ENCODE results near the gene NPHP3.

Gene NPHP3

DNA sequence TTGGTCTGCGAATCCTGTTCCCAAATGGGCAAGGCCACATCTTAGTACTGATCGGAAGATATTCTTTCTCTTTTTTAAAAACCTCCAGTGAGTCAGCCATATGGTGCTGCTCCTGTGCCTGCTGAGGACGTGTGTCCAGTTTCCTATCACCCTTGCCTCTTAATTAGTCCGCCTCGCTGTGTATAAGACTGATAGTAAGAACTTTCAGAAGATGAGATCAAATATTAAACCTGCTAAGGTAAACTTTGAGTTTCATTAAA lies 61.5 kb downstream of the NPHP3 start:
- no peak; the same call in 1 of the 3 replicates for ATAC-seq
- TF ChIP-seq, protein P1, sequence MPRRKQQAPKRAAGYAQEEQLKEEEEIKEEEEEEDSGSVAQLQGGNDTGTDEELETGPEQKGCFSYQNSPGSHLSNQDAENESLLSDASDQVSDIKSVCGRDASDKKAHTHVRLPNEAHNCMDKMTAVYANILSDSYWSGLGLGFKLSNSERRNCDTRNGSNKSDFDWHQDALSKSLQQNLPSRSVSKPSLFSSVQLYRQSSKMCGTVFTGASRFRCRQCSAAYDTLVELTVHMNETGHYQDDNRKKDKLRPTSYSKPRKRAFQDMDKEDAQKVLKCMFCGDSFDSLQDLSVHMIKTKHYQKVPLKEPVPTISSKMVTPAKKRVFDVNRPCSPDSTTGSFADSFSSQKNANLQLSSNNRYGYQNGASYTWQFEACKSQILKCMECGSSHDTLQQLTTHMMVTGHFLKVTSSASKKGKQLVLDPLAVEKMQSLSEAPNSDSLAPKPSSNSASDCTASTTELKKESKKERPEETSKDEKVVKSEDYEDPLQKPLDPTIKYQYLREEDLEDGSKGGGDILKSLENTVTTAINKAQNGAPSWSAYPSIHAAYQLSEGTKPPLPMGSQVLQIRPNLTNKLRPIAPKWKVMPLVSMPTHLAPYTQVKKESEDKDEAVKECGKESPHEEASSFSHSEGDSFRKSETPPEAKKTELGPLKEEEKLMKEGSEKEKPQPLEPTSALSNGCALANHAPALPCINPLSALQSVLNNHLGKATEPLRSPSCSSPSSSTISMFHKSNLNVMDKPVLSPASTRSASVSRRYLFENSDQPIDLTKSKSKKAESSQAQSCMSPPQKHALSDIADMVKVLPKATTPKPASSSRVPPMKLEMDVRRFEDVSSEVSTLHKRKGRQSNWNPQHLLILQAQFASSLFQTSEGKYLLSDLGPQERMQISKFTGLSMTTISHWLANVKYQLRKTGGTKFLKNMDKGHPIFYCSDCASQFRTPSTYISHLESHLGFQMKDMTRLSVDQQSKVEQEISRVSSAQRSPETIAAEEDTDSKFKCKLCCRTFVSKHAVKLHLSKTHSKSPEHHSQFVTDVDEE (CRISPR knock-in tag; IDR thresholded peaks at IDR 0.05) = no peak
- TF ChIP-seq, protein P2, sequence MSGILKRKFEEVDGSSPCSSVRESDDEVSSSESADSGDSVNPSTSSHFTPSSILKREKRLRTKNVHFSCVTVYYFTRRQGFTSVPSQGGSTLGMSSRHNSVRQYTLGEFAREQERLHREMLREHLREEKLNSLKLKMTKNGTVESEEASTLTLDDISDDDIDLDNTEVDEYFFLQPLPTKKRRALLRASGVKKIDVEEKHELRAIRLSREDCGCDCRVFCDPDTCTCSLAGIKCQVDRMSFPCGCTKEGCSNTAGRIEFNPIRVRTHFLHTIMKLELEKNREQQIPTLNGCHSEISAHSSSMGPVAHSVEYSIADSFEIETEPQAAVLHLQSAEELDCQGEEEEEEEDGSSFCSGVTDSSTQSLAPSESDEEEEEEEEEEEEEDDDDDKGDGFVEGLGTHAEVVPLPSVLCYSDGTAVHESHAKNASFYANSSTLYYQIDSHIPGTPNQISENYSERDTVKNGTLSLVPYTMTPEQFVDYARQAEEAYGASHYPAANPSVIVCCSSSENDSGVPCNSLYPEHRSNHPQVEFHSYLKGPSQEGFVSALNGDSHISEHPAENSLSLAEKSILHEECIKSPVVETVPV (CRISPR knock-in tag; IDR thresholded peaks at IDR 0.05) = no peak
- TF ChIP-seq RARB (CRISPR knock-in tag; IDR thresholded peaks at IDR 0.05) = no peak

DNA sequence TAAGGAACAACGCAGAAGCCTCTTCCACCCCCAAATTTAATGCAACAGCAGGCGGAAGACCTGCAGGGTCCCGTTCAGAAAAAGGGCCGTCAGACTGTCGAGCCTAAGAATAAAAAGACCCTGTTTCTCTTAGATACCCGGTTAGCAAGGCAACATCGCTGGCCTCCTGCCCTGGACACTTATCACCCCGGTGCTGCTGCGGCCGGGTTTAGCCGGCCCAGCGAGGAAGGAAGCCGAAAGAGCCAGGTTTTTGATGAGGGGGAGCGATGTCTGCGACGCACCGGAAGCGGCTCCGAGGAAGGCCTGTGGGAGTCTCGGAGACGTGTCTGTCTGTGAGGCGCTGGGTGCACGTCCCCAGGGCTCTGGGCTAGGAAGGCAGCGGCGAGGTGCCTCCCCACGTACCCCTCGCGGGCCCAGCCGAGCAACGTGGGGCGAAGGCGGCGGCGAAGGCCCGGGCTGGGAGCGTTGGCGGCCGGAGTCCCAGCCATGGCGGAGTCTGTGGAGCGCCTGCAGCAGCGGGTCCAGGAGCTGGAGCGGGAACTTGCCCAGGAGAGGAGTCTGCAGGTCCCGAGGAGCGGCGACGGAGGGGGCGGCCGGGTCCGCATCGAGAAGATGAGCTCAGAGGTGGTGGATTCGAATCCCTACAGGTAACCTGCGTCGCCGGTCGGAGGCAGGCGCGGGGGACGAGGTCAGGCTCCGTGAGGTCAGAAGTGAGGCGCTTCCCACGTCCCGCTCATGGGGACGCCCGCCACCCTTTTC lies 62.0 kb downstream of the NPHP3 start, which contains the start of gene UBA5:
Gene UBA5 (plus strand): TSS at position 278 of the 759 bp plus-strand sequence. CDS start 209 bp downstream, at position 487.
- no peak for TF ChIP-seq ZFP3 (CRISPR knock-in tag; IDR thresholded peaks at IDR 0.05)
- no peak for TF ChIP-seq RARB (CRISPR knock-in tag; IDR thresholded peaks at IDR 0.05)
- TF ChIP-seq, protein P3, sequence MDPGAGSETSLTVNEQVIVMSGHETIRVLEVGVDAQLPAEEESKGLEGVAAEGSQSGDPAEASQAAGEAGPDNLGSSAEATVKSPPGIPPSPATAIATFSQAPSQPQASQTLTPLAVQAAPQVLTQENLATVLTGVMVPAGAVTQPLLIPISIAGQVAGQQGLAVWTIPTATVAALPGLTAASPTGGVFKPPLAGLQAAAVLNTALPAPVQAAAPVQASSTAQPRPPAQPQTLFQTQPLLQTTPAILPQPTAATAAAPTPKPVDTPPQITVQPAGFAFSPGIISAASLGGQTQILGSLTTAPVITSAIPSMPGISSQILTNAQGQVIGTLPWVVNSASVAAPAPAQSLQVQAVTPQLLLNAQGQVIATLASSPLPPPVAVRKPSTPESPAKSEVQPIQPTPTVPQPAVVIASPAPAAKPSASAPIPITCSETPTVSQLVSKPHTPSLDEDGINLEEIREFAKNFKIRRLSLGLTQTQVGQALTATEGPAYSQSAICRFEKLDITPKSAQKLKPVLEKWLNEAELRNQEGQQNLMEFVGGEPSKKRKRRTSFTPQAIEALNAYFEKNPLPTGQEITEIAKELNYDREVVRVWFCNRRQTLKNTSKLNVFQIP (CRISPR knock-in tag; IDR thresholded peaks at IDR 0.05; ENCODE audit: borderline replicate concordance, low read depth) = 0 out of 2 replicates have a peak, but pooled peaks have one; percentile 29
- TF ChIP-seq, protein P2 (CRISPR knock-in tag; IDR thresholded peaks at IDR 0.05) = no peak
- TF ChIP-seq SNAI2 (CRISPR knock-in tag; IDR thresholded peaks at IDR 0.05) = no peak
- ATAC-seq = peak; percentile 80

DNA sequence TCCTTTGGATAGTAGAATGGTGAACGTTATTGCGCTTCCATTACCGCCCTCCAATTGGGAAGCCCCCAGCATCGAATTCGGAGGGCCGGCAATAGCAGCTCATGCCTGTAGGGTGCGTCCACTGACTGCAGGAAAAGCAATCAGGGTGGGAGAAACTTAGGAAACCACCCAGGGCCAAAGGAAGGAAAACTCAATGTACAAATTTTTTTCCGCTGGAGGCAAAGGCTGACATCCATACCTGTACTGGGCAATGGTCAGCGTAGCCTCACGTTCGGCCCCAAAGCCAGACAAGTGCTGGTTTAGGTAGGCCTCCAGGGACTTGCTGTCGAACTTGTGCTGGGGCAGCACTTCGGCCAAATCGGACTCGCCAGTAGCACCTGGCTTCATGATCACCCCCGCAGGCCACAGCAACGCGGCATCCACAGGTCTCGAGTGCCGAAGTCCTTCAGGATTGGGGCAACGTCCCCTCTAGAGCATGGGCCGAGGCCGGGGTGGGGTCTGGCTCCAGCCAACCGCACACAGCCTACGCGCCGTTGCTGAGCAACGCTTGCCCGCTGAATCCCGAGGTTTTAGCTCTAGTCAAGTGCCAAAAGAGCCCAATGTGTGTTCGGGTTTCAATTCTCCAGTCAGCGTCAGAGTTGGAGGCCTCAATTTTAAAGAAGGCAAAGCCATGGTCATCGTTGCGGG lies 62.7 kb downstream of the NPHP3 start, which contains the start of gene ACAD11:
Gene ACAD11 (minus strand): TSS at position 445 of the 687 bp plus-strand sequence. CDS start 58 bp downstream, at position 387.
- TF ChIP-seq CSDC2 (CRISPR knock-in tag; IDR thresholded peaks at IDR 0.05) (no peak), PPARA (CRISPR knock-in tag; IDR thresholded peaks at IDR 0.05; ENCODE audit: borderline replicate concordance) (no peak), GLIS3 (CRISPR knock-in tag; IDR thresholded peaks at IDR 0.05) (no peak), ISL1 (CRISPR knock-in tag; IDR thresholded peaks at IDR 0.05) (no peak), SNAI2 (CRISPR knock-in tag; IDR thresholded peaks at IDR 0.05) (no peak), ZNF70 (CRISPR knock-in tag; IDR thresholded peaks at IDR 0.05) (0 out of 2 replicates have a peak, but pooled peaks have one; percentile 39)
- TF ChIP-seq, protein P3 (CRISPR knock-in tag; IDR thresholded peaks at IDR 0.05; ENCODE audit: borderline replicate concordance, low read depth) = no peak
- TF ChIP-seq, protein P4, sequence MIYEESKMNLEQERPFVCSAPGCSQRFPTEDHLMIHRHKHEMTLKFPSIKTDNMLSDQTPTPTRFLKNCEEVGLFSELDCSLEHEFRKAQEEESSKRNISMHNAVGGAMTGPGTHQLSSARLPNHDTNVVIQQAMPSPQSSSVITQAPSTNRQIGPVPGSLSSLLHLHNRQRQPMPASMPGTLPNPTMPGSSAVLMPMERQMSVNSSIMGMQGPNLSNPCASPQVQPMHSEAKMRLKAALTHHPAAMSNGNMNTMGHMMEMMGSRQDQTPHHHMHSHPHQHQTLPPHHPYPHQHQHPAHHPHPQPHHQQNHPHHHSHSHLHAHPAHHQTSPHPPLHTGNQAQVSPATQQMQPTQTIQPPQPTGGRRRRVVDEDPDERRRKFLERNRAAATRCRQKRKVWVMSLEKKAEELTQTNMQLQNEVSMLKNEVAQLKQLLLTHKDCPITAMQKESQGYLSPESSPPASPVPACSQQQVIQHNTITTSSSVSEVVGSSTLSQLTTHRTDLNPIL (CRISPR knock-in tag; IDR thresholded peaks at IDR 0.05; ENCODE audit: low read depth) = no peak
- peak; percentile 88 for ATAC-seq

DNA sequence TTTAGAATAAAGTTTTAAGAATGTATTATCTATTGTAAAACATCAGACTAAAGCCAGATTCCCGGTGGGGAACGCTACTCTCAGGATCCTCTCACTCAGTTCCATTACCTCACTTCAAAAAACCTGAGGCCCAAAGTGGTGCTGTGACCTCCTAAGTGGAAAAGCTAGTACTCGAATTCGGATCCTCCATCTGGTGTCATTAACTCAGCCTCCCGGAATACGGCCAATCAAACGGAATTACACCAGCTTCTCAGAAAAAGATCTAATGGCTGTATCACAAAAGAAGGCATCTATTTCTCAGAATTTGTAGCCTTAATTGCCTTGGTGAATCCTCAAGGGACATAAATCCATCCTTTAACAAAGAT lies 63.2 kb downstream of the NPHP3 start:
- ATAC-seq = peak; percentile 9
- no peak for TF ChIP-seq TCF4 (CRISPR knock-in tag; IDR thresholded peaks at IDR 0.05; ENCODE audit: borderline replicate concordance)
- no peak for TF ChIP-seq ZNF8 (CRISPR knock-in tag; IDR thresholded peaks at IDR 0.05)
- no peak for TF ChIP-seq OSR1 (CRISPR knock-in tag; IDR thresholded peaks at IDR 0.05)
- TF ChIP-seq, protein P1 (CRISPR knock-in tag; IDR thresholded peaks at IDR 0.05) = no peak
- no peak for TF ChIP-seq ZC3H10 (CRISPR knock-in tag; IDR thresholded peaks at IDR 0.05)
- TF ChIP-seq SNAI2 (CRISPR knock-in tag; IDR thresholded peaks at IDR 0.05) = no peak
- TF ChIP-seq, protein P2 (CRISPR knock-in tag; IDR thresholded peaks at IDR 0.05) = no peak
- no peak for TF ChIP-seq TOX (CRISPR knock-in tag; IDR thresholded peaks at IDR 0.05; ENCODE audit: borderline replicate concordance)
- no peak for TF ChIP-seq PPARA (CRISPR knock-in tag; IDR thresholded peaks at IDR 0.05; ENCODE audit: borderline replicate concordance)
- TF ChIP-seq ZNF565 (CRISPR knock-in tag; conservative IDR thresholded peaks at IDR 0.05; ENCODE audit: low read depth) = no peak

All from SK-N-SH treated with all-trans-retinoic acid at 6 μM for 48 hours (cell line).